CD4-positive, alpha-beta T cell treated with Interleukin-15 for 1 hour (primary cell): ENCODE data around the gene ARHGEF6.

ENCODE experiments used
- DNase-seq: peaks from one replicate; pipeline ENCODE4 v3.0.0-alpha.2; 2020

The ARHGEF6 gene

DNA sequence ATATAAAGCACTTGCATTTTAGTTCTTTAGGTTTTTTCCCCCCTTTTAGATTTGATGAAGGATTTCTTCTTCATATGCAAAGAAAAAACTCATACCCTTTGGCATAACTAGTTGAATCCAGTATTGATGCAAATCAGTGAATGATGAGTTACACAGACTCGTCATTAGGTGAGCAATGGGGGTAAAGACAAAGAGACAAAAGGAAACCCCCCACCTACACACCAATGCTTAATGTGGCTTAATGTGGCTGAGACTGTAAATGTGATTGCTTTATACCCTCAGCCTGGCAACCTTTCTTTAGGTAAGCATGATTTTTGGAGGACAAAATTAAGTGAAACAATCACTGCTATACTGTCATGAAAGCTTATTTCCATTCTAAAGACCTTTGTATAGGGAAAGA, 93.3 kb downstream of the ARHGEF6 start:
- no peak for DNase-seq

- no peak for DNase-seq
Observed at GRCh38 chrX:136684120-136684519, 96.6 kb downstream of the ARHGEF6 start.

GRCh38 chrX:136679531-136679930, 101.2 kb downstream of the ARHGEF6 start:
- no peak for DNase-seq

GRCh38 chrX:136674270-136674985, 106.3 kb downstream of the ARHGEF6 start:
- DNase-seq: no peak

DNA sequence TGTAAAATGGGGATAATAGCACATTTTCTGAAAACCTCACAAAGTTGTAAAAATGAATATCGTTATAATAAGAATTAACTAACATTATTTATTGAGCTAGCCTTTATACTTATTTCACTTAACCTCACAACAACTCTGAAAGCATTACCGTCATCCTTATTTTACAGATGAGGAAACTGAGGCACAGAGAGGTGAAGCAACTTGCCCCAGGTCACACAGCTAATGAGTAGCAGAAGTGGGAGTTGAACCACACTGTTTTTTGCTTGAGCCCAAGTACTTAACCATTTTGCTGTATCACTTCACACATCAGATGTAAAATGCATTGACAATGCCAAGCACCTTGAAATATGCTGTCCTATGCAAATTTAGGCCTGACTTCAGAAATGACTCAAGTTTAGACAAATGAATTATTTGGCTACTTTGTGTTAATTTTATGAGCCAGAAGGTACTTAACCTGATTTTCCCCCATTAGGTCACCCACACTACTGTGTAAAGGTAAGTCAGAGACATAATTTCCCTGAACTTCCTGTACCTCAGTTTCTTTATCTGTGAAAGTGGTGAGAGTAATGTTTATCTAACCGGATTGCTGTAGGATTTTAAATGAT, 109.6 kb downstream of the ARHGEF6 start:
- DNase-seq: no peak

GRCh38 chrX:136667446-136668168, 113.1 kb downstream of the ARHGEF6 start:
- no peak for DNase-seq

DNA sequence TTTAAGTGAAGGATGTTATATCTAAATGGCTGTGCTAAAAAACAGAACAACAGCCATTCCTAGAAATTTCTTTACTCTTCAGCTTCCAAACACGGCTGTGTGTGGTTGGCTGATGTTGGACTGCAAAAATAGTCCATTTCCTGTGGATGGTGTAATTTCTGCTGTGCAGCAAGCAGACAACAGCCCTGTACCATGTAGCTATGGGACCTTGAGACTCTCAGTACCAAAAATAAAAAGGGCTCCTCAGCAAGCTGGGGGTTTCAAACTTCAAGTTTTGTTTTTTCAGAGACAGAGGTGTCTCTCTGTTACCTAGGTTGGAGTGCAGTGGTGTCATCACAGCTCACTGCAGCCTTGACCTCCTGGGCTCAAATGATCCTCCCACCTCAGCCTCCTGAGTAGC, 114.6 kb downstream of the ARHGEF6 start:
- DNase-seq: no peak

- no peak for DNase-seq
Observed at GRCh38 chrX:136665258-136665900, 115.4 kb downstream of the ARHGEF6 start.

DNA sequence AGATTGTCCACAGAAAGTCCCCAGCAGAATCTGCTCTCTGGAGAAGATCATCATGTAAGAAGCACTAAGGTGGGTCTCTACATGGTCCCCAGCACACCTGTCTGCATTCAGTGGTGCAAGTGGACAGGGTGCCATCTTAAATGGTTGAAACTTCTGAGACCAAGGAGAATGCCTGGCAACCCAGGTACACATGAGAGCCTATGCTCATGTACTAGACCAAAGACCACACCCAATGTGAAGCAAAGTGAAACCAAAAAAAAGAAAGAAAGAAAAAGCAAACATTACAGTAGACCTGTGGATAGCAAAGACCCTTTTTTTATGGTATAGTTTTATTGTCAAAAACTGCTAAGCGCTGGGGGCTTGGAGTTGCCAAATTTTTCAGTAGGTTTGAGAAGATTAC, 117.8 kb downstream of the ARHGEF6 start:
- no peak for DNase-seq

DNA sequence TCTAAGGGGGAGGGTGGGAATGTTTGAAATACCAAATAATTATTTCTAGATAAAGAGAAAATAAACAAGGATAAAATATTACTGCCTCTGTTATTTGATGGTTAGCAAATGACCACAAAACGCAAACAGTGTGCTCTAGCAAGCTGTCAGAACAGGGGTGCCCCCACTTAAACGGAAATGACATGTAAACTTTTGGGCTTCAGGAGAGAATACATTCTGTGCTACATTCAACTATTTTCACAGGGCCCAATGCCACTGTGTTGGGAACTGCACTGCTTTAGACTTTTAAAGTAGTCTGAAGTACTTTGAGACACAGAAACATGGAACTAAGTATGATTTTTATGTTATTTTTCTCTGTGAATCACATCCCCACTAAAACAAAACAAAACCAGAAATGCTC, 118.6 kb downstream of the ARHGEF6 start:
- DNase-seq: no peak

- DNase-seq: no peak
Observed at GRCh38 chrX:136660896-136661295, 119.8 kb downstream of the ARHGEF6 start.

- DNase-seq: no peak
Observed at GRCh38 chrX:136659174-136659573, 121.6 kb downstream of the ARHGEF6 start.

GRCh38 chrX:136658151-136658550, 122.6 kb downstream of the ARHGEF6 start:
- DNase-seq: no peak

DNA sequence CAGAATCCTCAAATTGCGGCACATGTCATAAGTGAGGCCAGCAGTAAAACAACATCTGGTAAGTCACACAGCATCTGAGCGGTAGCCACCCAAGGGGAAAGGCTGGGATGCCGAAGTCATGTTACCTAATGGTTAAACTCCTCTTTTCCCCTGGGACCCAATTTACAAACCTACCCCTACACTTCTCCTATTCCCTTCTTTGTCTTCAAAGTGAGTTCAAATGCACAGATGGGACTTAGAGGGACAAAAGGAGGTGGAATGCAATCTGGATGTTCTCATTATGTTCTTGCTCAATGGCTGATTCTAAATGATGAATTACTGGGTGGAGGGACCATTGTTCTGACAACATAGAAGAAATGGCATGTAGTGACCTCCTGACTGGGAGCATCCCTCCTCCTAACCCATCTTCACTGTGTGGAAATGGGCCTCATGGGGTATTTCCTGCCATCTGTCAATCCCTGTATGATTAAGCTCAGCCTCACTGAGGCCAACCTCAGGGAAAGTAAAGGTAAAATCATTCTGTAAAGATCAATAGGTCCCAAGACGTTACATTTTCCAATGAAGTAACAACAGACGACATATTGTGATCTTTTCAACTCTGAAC, 124.3 kb downstream of the ARHGEF6 start:
- DNase-seq: no peak

DNA sequence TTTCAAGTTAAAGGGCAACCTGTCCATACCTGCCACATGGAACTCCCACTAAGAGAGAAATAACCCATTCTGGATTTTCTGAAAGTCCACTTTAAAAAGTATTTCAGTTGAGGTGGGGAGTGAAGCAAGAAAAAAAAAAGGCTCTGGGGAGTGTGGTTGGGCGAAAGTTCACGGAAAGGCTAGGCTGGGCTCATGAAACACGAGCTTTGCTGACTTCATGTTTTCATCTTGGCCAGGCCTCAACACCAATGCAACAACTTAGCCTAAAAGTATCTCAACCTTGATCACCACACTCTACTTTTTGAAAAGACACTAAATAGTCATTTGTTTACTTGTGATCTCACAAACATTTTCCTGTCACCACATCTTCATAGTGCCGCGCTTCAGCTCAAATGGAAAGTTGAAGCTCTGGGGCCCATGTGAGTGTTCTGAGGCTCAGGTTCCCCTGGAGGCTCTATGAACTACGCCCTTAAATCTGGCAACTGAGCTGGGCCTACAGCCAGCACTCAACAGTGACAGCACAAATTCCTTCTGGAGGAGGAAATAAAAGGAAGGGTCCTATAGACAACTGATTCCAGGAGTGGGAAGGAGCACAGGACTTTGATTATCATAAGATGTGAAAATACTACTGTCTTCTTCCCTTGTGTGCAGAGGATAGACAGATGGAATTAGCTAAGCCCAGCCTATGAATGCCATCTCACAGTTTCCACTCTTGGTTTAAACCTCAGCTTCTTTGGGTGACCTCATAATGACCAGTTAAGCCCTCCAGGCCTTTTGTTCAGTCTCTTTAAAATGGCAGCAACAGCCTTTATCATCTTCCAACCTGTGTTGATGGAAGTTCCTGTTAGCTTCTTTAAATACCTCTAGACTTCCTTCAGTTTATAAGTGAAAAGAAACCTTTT, 127.7 kb downstream of the ARHGEF6 start:
- no peak for DNase-seq

- DNase-seq: no peak
Observed at GRCh38 chrX:136650811-136651210, 129.9 kb downstream of the ARHGEF6 start.

DNA sequence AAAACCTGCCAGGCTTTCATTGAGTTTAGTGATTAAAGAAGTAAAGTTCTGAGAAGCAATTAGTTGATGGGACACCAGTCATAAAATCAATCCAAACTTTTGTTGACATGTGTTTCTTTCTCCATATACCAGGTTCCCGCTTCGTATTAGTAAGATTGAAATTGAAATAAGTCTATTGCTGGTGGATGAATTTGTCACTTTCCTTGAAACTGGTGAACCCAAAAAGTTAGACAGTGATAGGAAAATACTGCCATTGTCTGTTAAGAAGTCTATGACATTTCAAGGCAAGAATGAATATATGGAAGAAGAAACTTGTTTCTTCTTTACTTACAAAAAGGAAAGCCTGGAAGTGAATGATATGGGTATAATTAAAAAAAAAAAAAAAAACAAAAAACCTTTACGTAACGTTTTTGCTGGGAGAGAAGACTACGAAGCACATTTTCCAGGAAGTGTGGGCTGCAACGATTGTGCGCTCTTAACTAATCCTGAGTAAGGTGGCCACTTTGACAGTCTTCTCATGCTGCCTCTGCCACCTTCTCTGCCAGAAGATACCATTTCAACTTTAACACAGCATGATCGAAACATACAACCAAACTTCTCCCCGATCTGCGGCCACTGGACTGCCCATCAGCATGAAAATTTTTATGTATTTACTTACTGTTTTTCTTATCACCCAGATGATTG, 132.9 kb downstream of the ARHGEF6 start, which contains the start of gene CD40LG:
Gene CD40LG, plus strand, starts transcription at position 482 of the 684 bp plus-strand sequence. Its CDS starts 91 bp downstream, at position 573.
- DNase-seq: peak; percentile 33

DNA sequence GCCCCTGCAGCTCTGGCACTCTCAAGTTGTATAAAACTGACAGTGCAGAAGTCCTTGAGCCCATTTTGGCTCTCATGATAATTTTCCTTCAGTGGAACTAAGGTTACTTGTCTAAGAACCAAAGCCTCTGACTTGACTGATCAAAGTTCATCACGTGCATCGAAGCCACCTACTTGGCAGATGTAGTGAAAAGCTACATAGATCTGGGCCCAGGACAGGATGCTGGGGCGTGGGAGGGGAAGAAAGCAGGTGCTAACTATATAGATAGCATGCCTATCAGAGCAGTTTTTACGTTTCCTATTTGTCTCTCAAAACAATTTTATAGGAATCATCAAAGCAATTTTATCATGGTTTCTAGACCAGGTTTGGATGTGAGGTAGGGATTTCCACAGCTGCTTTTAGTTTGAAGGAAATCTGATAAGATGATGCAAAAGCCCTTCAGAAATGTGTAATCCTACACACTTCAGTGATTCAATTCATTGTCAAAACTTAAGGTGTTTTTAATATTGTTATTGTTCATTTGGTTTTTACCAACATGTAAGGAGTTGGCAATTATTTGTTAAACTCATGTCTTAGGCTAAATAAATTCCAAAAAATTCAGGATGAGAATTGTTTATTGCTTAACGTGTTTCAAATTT, 134.0 kb downstream of the ARHGEF6 start:
- DNase-seq: peak; percentile 36

GRCh38 chrX:136643243-136643642, 137.5 kb downstream of the ARHGEF6 start:
- DNase-seq: no peak

DNA sequence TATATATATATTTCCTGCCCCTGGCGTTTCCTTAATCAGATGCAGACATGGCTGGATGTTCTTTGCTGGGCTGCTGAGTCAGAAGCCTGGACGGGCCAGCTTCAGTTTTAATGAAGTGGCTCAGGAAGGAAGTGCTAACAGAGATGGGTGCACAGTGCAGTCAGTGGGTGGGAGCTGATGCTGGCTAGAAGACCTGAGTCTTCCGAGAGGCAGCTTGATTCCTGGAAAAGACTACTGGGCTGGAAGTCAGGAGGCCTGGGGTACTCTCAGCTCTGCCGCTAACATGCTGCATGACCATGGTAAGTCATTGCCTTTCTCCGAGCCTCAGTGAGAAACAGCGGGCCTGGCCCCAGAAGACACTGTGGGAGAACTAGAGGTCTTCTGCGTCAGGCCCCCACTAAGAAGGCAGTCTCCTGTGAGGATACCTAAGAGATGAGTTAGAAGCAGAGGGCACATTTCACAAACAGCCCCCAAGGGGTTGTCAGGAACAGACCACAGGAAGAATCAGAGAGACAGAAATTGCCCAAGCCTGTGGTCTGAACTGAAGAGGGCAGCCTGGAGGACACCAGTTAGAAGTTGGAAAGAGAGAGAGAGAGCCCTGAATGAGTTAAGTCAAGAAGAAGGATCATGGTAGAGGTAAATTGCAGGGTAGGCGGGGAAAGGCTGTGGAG, 141.1 kb downstream of the ARHGEF6 start:
- no peak for DNase-seq
